Uterus (tissue), 2 donors: Measurements from ENCODE around the gene SLC6A18.

ENCODE experiments used
- CTCF ChIP-seq, 4 experiments: fragments of 200-600 bp in 2 of 4; fragments of 450-650 bp in 2 of 4; sonication (generic) in 2 of 4; IDR thresholded peaks; one replicate each; pipeline ENCODE4 v1.5.1; 2016 to 2019; ENCODE audit warnings: antibody characterized with exemption in 4 of 4, mild to moderate bottlenecking in 2 of 4, moderate library complexity in 1 of 4
- POLR2A ChIP-seq, 2 donors: fragments of 450-650 bp; IDR thresholded peaks; one replicate each; pipeline ENCODE4 v1.6.1; 2016; ENCODE audit warnings: antibody characterized with exemption in 2 of 2, mild to moderate bottlenecking in 1 of 2, moderate library complexity in 1 of 2

GRCh38 chr5:1222147-1222546 is 3.0 kb upstream of the SLC6A18 start:
- TF ChIP-seq CTCF (IDR thresholded peaks at IDR 0.05) (no peak), POLR2A (IDR thresholded peaks at IDR 0.05) (no peak)
